HG02610 (cell line): Measurements from ENCODE around the gene NCF4.

Experiments
- ATAC-seq: cut with Tn5 transposase; IDR thresholded peaks from one replicate; pipeline ENCODE4 v1.9.1; 2021; ENCODE audit warnings: mild to moderate bottlenecking, moderate library complexity; ENCODE audit not compliant: unreplicated experiment

Gene NCF4

GRCh38 chr22:36835903-36836302 is 24.9 kb upstream of the NCF4 start:
- no peak for ATAC-seq

- ATAC-seq: no peak
These were observed 22.4 kb upstream of the NCF4 start for GRCh38 chr22:36838119-36839030.

- ATAC-seq: no peak
These were observed 21.3 kb upstream of the NCF4 start for GRCh38 chr22:36839356-36840073.

GRCh38 chr22:36840106-36840505 is 20.7 kb upstream of the NCF4 start:
- no peak for ATAC-seq

- ATAC-seq: no peak
These were observed 14.5 kb upstream of the NCF4 start for GRCh38 chr22:36846271-36846670.

GRCh38 chr22:36846949-36847348 is 13.9 kb upstream of the NCF4 start:
- ATAC-seq: no peak

GRCh38 chr22:36850056-36850455 is 10.8 kb upstream of the NCF4 start:
- ATAC-seq: no peak

- ATAC-seq: no peak
These were observed 10.1 kb upstream of the NCF4 start for GRCh38 chr22:36850682-36851081.

GRCh38 chr22:36852056-36852973 is 8.5 kb upstream of the NCF4 start:
- no peak for ATAC-seq

- ATAC-seq: no peak
These were observed 7.3 kb upstream of the NCF4 start for GRCh38 chr22:36853407-36854099.

- no peak for ATAC-seq
These were observed 5.3 kb upstream of the NCF4 start for GRCh38 chr22:36855478-36855877.

GRCh38 chr22:36856121-36856791 is 4.5 kb upstream of the NCF4 start:
- no peak for ATAC-seq

- ATAC-seq: no peak
These were observed 4.0 kb upstream of the NCF4 start for GRCh38 chr22:36856792-36857135.

GRCh38 chr22:36858156-36858555 is 2.6 kb upstream of the NCF4 start:
- ATAC-seq: no peak

GRCh38 chr22:36858966-36859365 is 1.8 kb upstream of the NCF4 start:
- ATAC-seq: no peak

GRCh38 chr22:36860017-36860416 is 789 bp upstream of the NCF4 start:
- ATAC-seq: no peak

- no peak for ATAC-seq
These were observed 377 bp upstream of the NCF4 start for GRCh38 chr22:36860438-36860820.

GRCh38 chr22:36862251-36863242 is 1.7 kb downstream of the NCF4 start:
- ATAC-seq: no peak

- ATAC-seq: no peak
These were observed 2.5 kb downstream of the NCF4 start for GRCh38 chr22:36863281-36863680.
